Panc1 (cell line): ENCODE results near the gene MAP3K15. TPM values are rescaled to one million over a fixed set of nuclear protein-coding genes. Genes with fewer than 3 reads are reported as not detected.

Source experiments
- ATAC-seq: fragments of 200-7000 bp; cut with Tn5 transposase; 2 replicates; pipeline ENCODE4 v1.9.1; 2020; ENCODE audit warnings: mild to moderate bottlenecking, moderate library complexity
- BruUV-seq: library from RNA; stranded (reverse); fragments of 400-500 nt; replicated peaks from 2 replicates; lab custom pipeline; 2021; lab: Mats Ljungman, UMichigan
- CTCF ChIA-PET: fragments of 300-600 bp; sonication (Branson Sonifier 250); formaldehyde crosslinking; loops from one replicate; lab custom pipeline; 2022; ENCODE audit warnings: antibody characterized with exemption; lab: Charles Lee
- POLR2A ChIA-PET: fragments of 300-600 bp; sonication (Branson Sonifier 250); formaldehyde crosslinking; loops from one replicate; lab custom pipeline; 2022; ENCODE audit warnings: antibody characterized with exemption; lab: Charles Lee
- DNase-seq: peaks from one replicate; pipeline ENCODE4 v3.0.0-alpha.2; 2010; ENCODE audit warnings: low read depth, low spot score
- H3K27ac ChIP-seq: 2 replicates; pipeline ENCODE4 v1.5.1; 2011; ENCODE audit warnings: mild to moderate bottlenecking, low read length, inconsistent platforms
- H3K27me3 ChIP-seq: fragments of 200-500 bp; sonication (Bioruptor generic); 2 replicates; pipeline ENCODE4 v1.6.0; 2014; ENCODE audit warnings: low read length, inconsistent platforms; ENCODE audit not compliant: control insufficient read depth, insufficient read depth
- H3K36me3 ChIP-seq: fragments of 200-500 bp; sonication (Bioruptor generic); 2 replicates; pipeline ENCODE4 v1.5.1; 2014; ENCODE audit warnings: inconsistent platforms, mild to moderate bottlenecking, low read length, moderate library complexity; ENCODE audit not compliant: control insufficient read depth, insufficient read depth
- H3K4me1 ChIP-seq: 2 replicates; pipeline ENCODE4 v1.5.1; 2011; ENCODE audit warnings: inconsistent platforms, mild to moderate bottlenecking, low read length, moderate library complexity; ENCODE audit not compliant: control insufficient read depth, insufficient read depth
- H3K4me3 ChIP-seq, 2 experiments: 2 replicates each; pipeline ENCODE4 v1.5.1; 2011 to 2012; ENCODE audit warnings: low read depth in 2 of 2, low read length in 2 of 2, mild to moderate bottlenecking in 2 of 2, inconsistent platforms in 1 of 2, moderate library complexity in 1 of 2
- H3K9me3 ChIP-seq: fragments of 200-500 bp; sonication (Bioruptor generic); 2 replicates; pipeline ENCODE4 v1.5.1; 2014; ENCODE audit warnings: low read depth, mild to moderate bottlenecking, inconsistent platforms, low read length, moderate library complexity; ENCODE audit not compliant: control insufficient read depth, insufficient read depth
- POLR2AphosphoS5 ChIP-seq: IDR thresholded peaks from 2 replicates; pipeline ENCODE4 v1.6.1; 2012; ENCODE audit warnings: mild to moderate bottlenecking, low read depth, low read length, moderate library complexity
- SIN3A ChIP-seq: IDR thresholded peaks from 2 replicates; pipeline ENCODE4 v1.6.1; 2012; ENCODE audit warnings: low read depth, mild to moderate bottlenecking, low read length, moderate library complexity, borderline replicate concordance; ENCODE audit not compliant: insufficient read depth
- TCF7L2 ChIP-seq: IDR thresholded peaks from 2 replicates; pipeline ENCODE4 v1.6.1; 2011; ENCODE audit warnings: mild to moderate bottlenecking, low read depth, low read length, inconsistent platforms
- in situ Hi-C: cut with HindIII; loops from 2 replicates; pipeline ENCODE4 v1.10.0; 2016; ENCODE audit warnings: low sequenced_read_pairs, low pct_unique_long_range_greater_than_20kb
- intact Hi-C: fragments of 100-400 bp; cut with micrococcal nuclease; formaldehyde crosslinking; loops from one replicate; pipeline ENCODE4 v1.10.0; 2022; ENCODE audit not compliant: unreplicated experiment
- total RNA-seq: library from RNA; stranded (reverse); gene quantifications from one replicate; pipeline ENCODE4 v1.2.1, GENCODE V29; 2021; ENCODE audit not compliant: unreplicated experiment
- TF ChIP-seq, protein P1 (sequence below), 2 experiments: IDR thresholded peaks; 2 replicates each; pipeline ENCODE4 v1.6.1; 2011 to 2012; ENCODE audit warnings: low read depth in 2 of 2, control low read depth in 1 of 2, low read length in 1 of 2, mild to moderate bottlenecking in 1 of 2, moderate library complexity in 1 of 2; ENCODE audit not compliant: insufficient read depth in 1 of 2
- TF ChIP-seq, protein P2 (sequence below): fragments of 450-650 bp; IDR thresholded peaks from 2 replicates; pipeline ENCODE4 v1.5.1; 2017; ENCODE audit warnings: mild to moderate bottlenecking

The MAP3K15 gene
- total RNA-seq, 1 experiment from 2014 or later, result 4.9 TPM

DNA sequence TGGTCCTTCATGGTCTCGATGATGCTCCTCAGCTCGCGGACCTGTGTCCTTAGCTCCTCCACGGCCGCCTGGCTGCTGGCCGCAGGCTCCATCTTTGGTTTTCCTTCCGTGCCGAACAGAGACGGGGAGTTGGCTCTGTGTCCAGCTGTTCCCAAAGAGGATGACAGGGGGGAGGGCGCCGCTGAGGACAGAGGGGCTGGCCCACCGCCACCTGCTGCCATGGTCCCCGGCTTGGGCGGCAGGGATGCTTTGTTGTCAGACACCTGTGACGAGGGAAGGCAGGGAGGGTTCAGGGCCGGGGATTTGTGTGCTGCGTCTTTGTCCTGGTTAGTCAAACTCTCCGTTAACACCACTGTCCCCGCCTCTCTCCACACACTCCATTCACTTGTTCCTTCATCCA, 26.6 kb upstream of the MAP3K15 start:
- Histone ChIP-seq H3K27me3 (no peaks in the 10 kb centered on the region), H3K4me3 (no peak overlapping the region), H3K9me3 (no peaks in the 10 kb centered on the region), H3K4me1 (no peaks in the 10 kb centered on the region), H3K36me3 (no peaks in the 10 kb centered on the region), H3K27ac (no peak overlapping the region)
- CTCF ChIA-PET, result interaction anchor here (0.6 kb wide), 1 partner anchor 12 kb away, joined by 5 read pairs; no protein-coding TSS in a partner anchor
- BruUV-seq, result no TSS peak
- ATAC-seq (no peak), DNase-seq (no peak)
- intact Hi-C loops, result no loop called here
- in situ Hi-C loops, result no loop called here
- POLR2A ChIA-PET, result no interaction called here
- TF ChIP-seq SIN3A (no peak), POLR2AphosphoS5 (no peak), TCF7L2 (no peak)
- TF ChIP-seq, protein P1, sequence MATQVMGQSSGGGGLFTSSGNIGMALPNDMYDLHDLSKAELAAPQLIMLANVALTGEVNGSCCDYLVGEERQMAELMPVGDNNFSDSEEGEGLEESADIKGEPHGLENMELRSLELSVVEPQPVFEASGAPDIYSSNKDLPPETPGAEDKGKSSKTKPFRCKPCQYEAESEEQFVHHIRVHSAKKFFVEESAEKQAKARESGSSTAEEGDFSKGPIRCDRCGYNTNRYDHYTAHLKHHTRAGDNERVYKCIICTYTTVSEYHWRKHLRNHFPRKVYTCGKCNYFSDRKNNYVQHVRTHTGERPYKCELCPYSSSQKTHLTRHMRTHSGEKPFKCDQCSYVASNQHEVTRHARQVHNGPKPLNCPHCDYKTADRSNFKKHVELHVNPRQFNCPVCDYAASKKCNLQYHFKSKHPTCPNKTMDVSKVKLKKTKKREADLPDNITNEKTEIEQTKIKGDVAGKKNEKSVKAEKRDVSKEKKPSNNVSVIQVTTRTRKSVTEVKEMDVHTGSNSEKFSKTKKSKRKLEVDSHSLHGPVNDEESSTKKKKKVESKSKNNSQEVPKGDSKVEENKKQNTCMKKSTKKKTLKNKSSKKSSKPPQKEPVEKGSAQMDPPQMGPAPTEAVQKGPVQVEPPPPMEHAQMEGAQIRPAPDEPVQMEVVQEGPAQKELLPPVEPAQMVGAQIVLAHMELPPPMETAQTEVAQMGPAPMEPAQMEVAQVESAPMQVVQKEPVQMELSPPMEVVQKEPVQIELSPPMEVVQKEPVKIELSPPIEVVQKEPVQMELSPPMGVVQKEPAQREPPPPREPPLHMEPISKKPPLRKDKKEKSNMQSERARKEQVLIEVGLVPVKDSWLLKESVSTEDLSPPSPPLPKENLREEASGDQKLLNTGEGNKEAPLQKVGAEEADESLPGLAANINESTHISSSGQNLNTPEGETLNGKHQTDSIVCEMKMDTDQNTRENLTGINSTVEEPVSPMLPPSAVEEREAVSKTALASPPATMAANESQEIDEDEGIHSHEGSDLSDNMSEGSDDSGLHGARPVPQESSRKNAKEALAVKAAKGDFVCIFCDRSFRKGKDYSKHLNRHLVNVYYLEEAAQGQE (IDR thresholded peaks at IDR 0.05; ENCODE audit: insufficient read depth in 1 of 2, low read depth in 2 of 2, low read length in 1 of 2), result no peak
- TF ChIP-seq, protein P2, sequence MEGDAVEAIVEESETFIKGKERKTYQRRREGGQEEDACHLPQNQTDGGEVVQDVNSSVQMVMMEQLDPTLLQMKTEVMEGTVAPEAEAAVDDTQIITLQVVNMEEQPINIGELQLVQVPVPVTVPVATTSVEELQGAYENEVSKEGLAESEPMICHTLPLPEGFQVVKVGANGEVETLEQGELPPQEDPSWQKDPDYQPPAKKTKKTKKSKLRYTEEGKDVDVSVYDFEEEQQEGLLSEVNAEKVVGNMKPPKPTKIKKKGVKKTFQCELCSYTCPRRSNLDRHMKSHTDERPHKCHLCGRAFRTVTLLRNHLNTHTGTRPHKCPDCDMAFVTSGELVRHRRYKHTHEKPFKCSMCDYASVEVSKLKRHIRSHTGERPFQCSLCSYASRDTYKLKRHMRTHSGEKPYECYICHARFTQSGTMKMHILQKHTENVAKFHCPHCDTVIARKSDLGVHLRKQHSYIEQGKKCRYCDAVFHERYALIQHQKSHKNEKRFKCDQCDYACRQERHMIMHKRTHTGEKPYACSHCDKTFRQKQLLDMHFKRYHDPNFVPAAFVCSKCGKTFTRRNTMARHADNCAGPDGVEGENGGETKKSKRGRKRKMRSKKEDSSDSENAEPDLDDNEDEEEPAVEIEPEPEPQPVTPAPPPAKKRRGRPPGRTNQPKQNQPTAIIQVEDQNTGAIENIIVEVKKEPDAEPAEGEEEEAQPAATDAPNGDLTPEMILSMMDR, result no peak

DNA sequence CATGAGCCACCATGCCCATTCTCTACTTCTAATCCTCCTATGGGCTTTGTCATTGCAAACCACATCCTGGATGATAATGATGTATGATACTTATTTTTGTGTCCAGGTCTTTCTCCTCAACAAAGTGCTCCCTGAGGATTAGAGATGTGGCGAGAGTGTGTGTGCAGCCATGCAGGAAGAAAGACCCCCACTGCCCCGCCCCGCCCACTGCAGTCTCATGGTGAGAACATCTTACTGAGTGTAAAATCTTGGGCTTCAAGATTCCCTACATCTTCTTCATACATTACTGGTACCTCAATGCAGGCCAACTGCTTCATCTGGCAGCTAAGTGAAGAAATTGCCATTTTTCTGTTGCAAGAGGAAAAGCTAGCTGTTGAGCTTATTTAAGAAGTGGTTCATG, 25.9 kb upstream of the MAP3K15 start:
- no peak for ATAC-seq
- ChIA-PET CTCF (interaction anchor here (0.6 kb wide), 1 partner anchor 12 kb away, joined by 5 read pairs; no protein-coding TSS in a partner anchor), POLR2A (no interaction called here)
- Histone ChIP-seq H3K4me3 (no peak overlapping the region), H3K27ac (no peak overlapping the region), H3K4me1 (no peaks in the 10 kb centered on the region), H3K9me3 (no peaks in the 10 kb centered on the region), H3K27me3 (no peaks in the 10 kb centered on the region), H3K36me3 (no peaks in the 10 kb centered on the region)
- no TSS peak for BruUV-seq
- TF ChIP-seq TCF7L2 (no peak), POLR2AphosphoS5 (no peak), SIN3A (no peak)
- TF ChIP-seq, protein P2, result no peak
- TF ChIP-seq, protein P1 (IDR thresholded peaks at IDR 0.05; ENCODE audit: insufficient read depth in 1 of 2, low read depth in 2 of 2, low read length in 1 of 2), result no peak
- intact Hi-C loops (no loop called here), in situ Hi-C loops (no loop called here)
- DNase-seq, result no peak
